RPMI8226 (cell line): Measurements from ENCODE around the gene NUP93.
"Not testable (repeated sequence)": the region's sequence is repeated elsewhere in the genome, so short reads cannot be mapped to it uniquely, and the experiment has no call there.

Experiments used
- DNase-seq: peaks from one replicate; pipeline ENCODE4 v3.0.0-alpha.2; 2015

NUP93 gene

GRCh38 chr16:56877486-56878182, 147.7 kb downstream of the NUP93 start:
- no peak for DNase-seq

DNA sequence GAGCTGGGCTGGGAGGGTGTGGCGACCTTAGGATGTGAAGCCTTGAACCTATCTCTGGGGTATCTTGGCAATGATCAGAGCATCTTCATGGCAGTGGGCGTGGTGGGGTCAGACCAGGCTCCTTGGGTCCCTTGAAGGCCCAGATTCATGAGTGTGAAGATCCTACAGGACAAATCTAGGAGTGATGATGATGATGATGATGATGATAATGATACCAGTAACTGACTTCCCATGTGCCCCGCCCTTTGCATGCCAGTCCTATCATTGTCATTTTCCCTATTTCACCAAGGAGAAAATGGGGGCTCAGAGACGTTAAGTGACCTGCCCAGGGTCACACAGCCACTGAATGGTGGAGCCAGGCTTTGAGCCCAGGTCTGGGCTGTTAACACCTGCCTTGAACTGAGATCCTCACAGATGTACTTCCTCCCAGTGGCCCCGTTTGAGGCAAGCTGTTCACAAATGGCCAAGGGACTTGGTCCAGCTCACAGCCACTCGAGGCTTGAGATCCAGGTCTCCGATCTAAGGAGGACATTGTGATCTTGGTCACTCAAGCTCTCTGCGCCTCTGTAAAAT, 148.4 kb downstream of the NUP93 start:
- DNase-seq = no peak

GRCh38 chr16:56879276-56879675, 149.3 kb downstream of the NUP93 start:
- no peak for DNase-seq

DNA sequence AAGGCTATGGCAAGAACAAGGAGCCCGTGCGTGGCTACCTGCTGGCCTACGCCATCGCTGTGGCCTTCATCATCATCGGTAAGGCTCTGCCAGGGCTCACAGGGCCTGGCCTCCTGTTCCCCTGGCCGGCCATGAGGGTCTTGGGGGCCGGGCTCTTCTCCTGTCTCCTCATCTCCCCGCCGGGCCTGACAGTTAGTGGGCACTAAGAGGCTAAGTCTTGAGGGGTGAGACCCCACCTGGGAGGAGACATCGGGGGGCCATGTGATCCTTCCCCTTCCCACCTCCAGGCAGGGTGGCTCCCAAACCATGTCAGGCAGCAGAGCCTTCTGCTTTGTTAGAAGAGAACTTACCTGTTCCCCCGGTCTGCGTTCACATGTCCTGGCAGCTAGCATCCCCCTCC, 150.2 kb downstream of the NUP93 start:
- no peak for DNase-seq

DNA sequence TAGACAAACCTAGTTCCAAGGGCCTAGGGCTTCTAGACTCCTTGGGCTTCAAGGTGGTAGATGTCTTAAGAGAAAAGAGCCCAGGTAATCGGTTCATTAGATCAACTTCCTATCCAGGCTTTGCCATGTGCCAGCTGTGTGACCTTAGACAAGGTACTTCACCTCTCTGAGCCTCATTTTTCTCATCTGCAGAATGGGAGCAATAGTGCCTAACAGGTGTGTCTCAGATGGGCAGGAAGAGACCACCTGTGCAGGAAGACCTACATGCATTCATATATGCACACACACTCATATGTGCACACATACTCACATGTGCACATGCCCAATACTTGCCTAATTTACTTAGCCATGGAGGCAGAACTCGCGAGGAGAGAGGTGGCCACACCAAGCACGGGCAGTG, 150.8 kb downstream of the NUP93 start:
- no peak for DNase-seq

- no peak for DNase-seq
Measured at GRCh38 chr16:56882077-56882800, 152.3 kb downstream of the NUP93 start.

- no peak for DNase-seq
Measured at GRCh38 chr16:56883586-56883985, 153.7 kb downstream of the NUP93 start.

DNA sequence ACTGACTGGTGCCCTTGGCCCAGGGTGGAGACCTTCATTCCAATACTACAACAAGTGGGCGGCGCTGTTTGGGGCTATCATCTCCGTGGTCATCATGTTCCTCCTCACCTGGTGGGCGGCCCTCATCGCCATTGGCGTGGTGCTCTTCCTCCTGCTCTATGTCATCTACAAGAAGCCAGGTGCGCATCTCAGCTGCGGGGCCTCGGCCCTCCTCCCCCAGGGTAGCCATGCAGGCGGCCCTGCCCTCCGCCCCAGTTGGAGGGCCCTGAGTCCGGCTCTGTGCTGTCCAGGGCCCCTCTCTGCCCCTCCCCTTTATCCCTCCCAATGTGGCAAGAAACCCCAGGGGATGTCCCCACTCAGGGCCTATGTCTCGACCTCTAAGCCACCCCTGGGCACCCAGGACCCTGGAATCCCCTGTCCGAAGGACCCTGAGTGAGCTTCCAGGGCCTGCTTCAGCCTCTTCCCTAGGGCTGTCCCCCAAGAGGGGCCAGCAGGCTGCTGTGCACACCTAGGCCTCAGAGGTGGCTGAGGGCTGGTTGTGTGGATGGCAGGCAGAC, 154.2 kb downstream of the NUP93 start:
- DNase-seq = no peak

DNA sequence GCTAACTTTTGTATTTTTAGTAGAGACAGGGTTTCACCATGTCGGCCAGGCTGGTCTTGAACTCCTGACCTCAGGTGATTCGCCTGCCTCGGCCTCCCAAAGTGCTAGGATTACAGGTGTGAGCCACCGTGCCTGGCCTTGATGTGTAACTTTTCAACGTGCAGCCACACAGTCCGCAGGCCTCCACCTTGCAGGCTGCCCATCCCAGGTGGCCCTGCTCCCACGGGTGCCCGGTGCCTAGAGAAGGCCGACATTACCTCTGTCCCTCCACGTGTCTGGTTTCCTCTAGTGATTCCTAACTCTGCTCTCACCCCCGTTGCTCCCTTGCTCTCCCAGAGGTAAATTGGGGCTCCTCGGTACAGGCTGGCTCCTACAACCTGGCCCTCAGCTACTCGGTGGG, 155.0 kb downstream of the NUP93 start:
- DNase-seq = not testable (repeated sequence)

DNA sequence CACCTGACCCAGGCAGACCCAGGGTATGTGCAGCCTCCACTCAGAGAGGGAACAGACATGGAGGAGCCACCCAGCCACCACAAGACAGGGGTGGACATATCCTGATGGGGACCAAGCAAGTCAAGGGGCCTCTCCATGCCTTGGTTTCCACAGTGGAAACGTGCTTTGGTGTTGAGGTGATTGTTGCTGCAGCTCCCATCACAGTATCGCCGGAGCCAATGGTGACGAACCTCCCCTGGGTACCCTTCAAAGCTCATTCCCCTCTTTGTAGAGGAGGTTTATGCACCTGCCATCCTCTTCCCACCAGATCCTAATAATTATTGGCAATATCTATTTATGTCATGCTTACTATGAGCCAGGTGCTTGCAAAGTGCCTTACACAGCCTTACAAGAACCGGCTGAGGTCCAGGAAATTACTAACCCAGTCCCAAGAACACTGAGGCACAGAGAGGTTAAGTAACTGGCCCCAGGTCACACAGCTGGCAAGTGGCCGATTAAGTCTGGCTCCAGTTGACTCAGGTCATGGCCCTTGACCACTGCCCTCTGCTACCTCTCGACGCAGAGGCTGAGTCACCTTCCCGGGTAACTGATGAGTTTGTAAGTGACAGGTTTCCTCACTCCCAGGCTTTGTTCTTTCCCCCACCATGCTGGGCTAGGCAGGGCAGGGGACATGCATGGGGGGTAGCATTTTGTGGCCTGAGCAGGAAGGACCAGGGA, 155.7 kb downstream of the NUP93 start:
- DNase-seq = no peak

- no peak for DNase-seq
Measured at GRCh38 chr16:56886296-56886695, 156.4 kb downstream of the NUP93 start.

GRCh38 chr16:56886826-56887225, 156.9 kb downstream of the NUP93 start:
- DNase-seq = no peak

DNA sequence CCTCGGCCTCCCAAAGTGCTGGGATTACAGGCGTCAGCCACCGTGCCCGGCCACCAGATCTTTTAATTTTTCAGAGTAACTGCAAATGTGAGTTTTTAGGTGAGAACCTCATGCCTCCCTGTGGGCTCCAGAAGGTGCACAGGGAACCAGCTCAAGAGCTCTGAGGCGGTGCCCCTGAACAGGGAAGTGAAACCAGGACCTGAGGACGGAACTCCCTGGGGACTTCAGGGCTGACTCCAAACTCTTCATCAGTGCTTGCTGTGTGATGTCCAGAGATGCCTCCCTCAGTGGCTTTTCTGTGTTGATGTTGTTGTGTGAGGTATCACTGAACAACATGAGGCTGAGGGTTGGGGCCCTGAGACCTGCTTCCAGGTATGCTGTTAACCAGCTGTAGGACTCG, 158.9 kb downstream of the NUP93 start:
- peak; percentile 93 for DNase-seq

DNA sequence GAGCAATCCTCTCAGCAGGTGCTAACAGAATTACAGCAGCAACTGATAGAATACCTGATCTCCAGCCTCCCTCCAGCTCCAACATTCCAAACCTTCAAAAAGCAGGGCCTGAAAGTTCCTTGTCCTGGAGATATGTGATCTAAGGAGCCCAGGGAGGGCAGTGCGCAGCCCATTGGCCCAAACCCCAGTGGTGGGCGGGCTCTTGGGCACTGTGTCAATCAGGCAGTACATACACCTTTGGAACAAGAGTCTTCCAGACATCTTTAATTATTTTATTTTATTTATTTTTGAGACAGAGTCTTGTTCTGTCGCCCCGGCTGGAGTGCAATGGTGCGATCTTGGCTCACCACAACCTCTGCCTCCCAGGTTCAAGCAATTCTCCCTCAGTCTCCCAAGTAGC, 159.3 kb downstream of the NUP93 start:
- DNase-seq = no peak

DNA sequence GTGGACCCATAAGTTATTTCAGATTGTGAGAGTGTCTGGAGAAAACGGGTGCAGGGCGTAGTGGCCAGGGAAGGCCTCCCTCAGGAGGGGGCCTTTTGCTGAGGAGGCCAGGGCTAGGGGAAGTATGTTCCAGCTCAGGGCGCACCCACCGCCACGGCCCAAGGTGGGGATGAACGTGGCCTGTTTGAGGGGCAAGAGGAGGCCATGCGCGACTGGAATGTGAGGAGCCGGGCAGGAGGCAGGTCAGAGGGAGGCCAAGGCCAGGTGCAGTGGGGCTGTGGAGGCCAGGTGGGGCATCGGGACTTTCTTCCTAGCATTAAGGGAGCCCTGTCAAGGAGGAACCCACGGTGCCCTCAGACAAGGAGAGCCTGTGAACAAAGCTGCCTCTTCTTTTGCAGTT, 161.8 kb downstream of the NUP93 start:
- DNase-seq = no peak

DNA sequence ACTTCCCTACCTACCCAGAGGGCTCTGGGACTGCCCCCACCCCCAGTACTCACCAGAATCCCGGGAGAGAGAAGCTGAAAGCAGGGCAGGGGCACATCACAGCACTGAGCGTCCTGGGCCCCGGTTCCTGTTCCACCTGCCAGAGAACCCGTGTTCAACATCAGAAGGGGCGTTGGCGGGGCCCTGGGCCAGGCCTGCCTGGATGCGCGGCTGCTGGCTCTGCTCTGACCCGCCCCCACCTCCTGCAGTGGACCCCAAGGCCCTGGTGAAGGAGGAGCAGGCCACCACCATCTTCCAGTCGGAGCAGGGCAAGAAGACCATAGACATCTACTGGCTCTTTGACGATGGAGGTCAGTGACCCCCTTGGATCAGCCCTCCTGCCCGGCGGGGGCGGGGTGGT, 162.8 kb downstream of the NUP93 start:
- DNase-seq = no peak

GRCh38 chr16:56894331-56894917, 164.5 kb downstream of the NUP93 start:
- no peak for DNase-seq

GRCh38 chr16:56895813-56896212, 165.9 kb downstream of the NUP93 start:
- DNase-seq = no peak

GRCh38 chr16:56896244-56896643, 166.3 kb downstream of the NUP93 start:
- DNase-seq = no peak

GRCh38 chr16:56897026-56897799, 167.3 kb downstream of the NUP93 start:
- DNase-seq = no peak

DNA sequence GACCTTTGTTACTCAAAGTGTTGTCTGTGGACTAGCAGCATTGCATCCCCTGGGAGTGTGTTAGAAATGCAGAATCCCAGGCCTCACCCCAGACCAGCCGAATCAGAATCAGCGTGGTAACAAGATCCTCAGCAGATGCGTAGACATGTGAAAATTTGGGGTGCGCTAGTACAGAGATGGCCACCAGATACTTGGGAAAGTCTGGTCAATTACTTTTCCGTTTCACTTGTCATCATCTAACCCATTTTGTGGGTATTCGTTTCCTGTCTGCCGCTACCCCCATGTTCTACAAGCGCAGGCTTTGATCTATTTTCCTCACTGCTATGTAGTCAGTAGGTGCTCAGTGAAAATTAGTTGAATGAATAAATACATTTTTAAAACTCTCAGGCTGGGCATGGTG, 168.9 kb downstream of the NUP93 start:
- DNase-seq = no peak
